Testis (tissue), 3 donors: Measurements from ENCODE around the gene LAPTM4A. TPM values are rescaled to one million over a fixed set of nuclear protein-coding genes. Genes with fewer than 3 reads are reported as not detected.

Experiments used
- DNase-seq: peaks from one replicate; pipeline ENCODE4 v3.0.0-alpha.2; 2019
- H3K27ac ChIP-seq, 2 donors: fragments of 200-600 bp; sonication (generic); one replicate each; pipeline ENCODE4 v1.5.1; 2019
- H3K27me3 ChIP-seq: fragments of 200-600 bp; sonication (generic); one replicate; pipeline ENCODE4 v1.5.1; 2019
- H3K36me3 ChIP-seq: fragments of 200-600 bp; sonication (generic); one replicate; pipeline ENCODE4 v1.5.1; 2017; ENCODE audit warnings: low read depth; ENCODE audit errors: missing control alignments
- H3K4me1 ChIP-seq: fragments of 200-600 bp; sonication (generic); one replicate; pipeline ENCODE4 v1.5.1; 2019
- H3K4me3 ChIP-seq, 2 donors: fragments of 200-600 bp; sonication (generic); one replicate each; pipeline ENCODE4 v1.5.1; 2017 to 2019
- H3K9me3 ChIP-seq: fragments of 200-600 bp; sonication (generic); one replicate; pipeline ENCODE4 v1.5.1; 2017
- CTCF ChIP-seq, 3 experiments: fragments of 450-650 bp in 2 of 3; fragments of 200-600 bp in 1 of 3; sonication (generic) in 1 of 3; IDR thresholded peaks; one replicate each; pipeline ENCODE4 v1.5.1; 2016 to 2019; ENCODE audit warnings: antibody characterized with exemption in 3 of 3, mild to moderate bottlenecking in 2 of 3, moderate library complexity in 1 of 3
- POLR2A ChIP-seq: fragments of 450-650 bp; IDR thresholded peaks from one replicate; pipeline ENCODE4 v1.6.1; 2017; ENCODE audit warnings: antibody characterized with exemption, mild to moderate bottlenecking, moderate library complexity
- WGBS, 2 donors: methylation state at CpG; one replicate each; pipeline ENCODE4 v1.1.5; 2018; 5-methylcytosine and 5-hydroxymethylcytosine counted together
- intact Hi-C: fragments of 100-400 bp; cut with DNase I; formaldehyde crosslinking; loops from one replicate; pipeline ENCODE4 v1.15.1; 2023; ENCODE audit warnings: low total_unique reads
- polyA plus RNA-seq: library from polyadenylated mRNA; stranded (reverse); fragments of 350-450 nt; fragmentation: Illumina TruSeq; extraction: RNeasy Lipid Tissue Mini Kit (QIAGEN cat#74804); gene quantifications from one replicate; pipeline ENCODE4 v1.2.3, GENCODE V29; 2014; ENCODE audit warnings: low read depth, low replicate concordance; ENCODE audit not compliant: insufficient read depth
- total RNA-seq, 2 donors: library from RNA; depleted of rRNA; stranded (reverse); fragments of >200 nt; gene quantifications; one replicate each; pipeline ENCODE4 v1.2.3, GENCODE V29; 2016

The LAPTM4A gene
- total and polyA plus RNA-seq, 3 donors from 2014 or later: 331 to 712 (median 431) TPM

GRCh38 chr2:20023688-20024087, 27.7 kb downstream of the LAPTM4A start:
- 71 to 76% methylated on average over 4 of the region's 4 CpGs for WGBS, 2 donors
- Histone ChIP-seq H3K27ac (no peak overlapping the region), H3K27me3 (no peaks in the 10 kb centered on the region), H3K36me3 (no peaks in the 10 kb centered on the region), H3K4me3 (no peak overlapping the region), H3K4me1 (no peaks in the 10 kb centered on the region), H3K9me3 (no peaks in the 10 kb centered on the region)
- intact Hi-C loops: no loop called here
- no peak for TF ChIP-seq CTCF (IDR thresholded peaks at IDR 0.05)
- TF ChIP-seq POLR2A: no peak
- DNase-seq: no peak

GRCh38 chr2:20021405-20022009, 29.9 kb downstream of the LAPTM4A start:
- no peaks in the 10 kb centered on the region for H3K27me3 ChIP-seq
- 79 to 97% methylated on average over 3 of the region's 3 CpGs for WGBS, 2 donors
- H3K27ac ChIP-seq: no peak overlapping the region

GRCh38 chr2:20019747-20020146, 31.7 kb downstream of the LAPTM4A start:
- H3K27me3 ChIP-seq: no peaks in the 10 kb centered on the region
- H3K9me3 ChIP-seq: no peaks in the 10 kb centered on the region
- no peak overlapping the region for H3K27ac ChIP-seq
- H3K4me1 ChIP-seq: no peaks in the 10 kb centered on the region
- DNase-seq: no peak
- 92% methylated on average over 4 of the region's 4 CpGs for WGBS, 2 donors
- no peaks in the 10 kb centered on the region for H3K36me3 ChIP-seq
- no peak overlapping the region for H3K4me3 ChIP-seq
- intact Hi-C loops: no loop called here
- TF ChIP-seq CTCF (IDR thresholded peaks at IDR 0.05): no peak
- TF ChIP-seq POLR2A: no peak

More at GRCh38 chr2:20021405-20022009, 29.9 kb downstream of the LAPTM4A start:
- intact Hi-C loops: no loop called here
- Histone ChIP-seq H3K36me3 (no peaks in the 10 kb centered on the region), H3K4me3 (no peak overlapping the region), H3K4me1 (no peaks in the 10 kb centered on the region), H3K9me3 (no peaks in the 10 kb centered on the region)
- TF ChIP-seq CTCF (IDR thresholded peaks at IDR 0.05) (no peak), POLR2A (no peak)
- DNase-seq: no peak

- 87 to 93% methylated on average over 2 of the region's 2 CpGs for WGBS, 2 donors
- intact Hi-C loops: no loop called here
- H3K9me3 ChIP-seq: no peaks in the 10 kb centered on the region
- no peaks in the 10 kb centered on the region for H3K27me3 ChIP-seq
- no peaks in the 10 kb centered on the region for H3K36me3 ChIP-seq
- DNase-seq: no peak
- no peaks in the 10 kb centered on the region for H3K4me1 ChIP-seq
- H3K4me3 ChIP-seq: no peak overlapping the region
- TF ChIP-seq CTCF (IDR thresholded peaks at IDR 0.05) (no peak), POLR2A (no peak)
- H3K27ac ChIP-seq: no peak overlapping the region
Observed at GRCh38 chr2:20018601-20019152, 32.8 kb downstream of the LAPTM4A start.

GRCh38 chr2:20016346-20016745, 35.1 kb downstream of the LAPTM4A start:
- no peak overlapping the region for H3K4me3 ChIP-seq
- H3K36me3 ChIP-seq: no peaks in the 10 kb centered on the region
- TF ChIP-seq POLR2A: no peak
- peak in 1 of 3 experiments; percentile 19 for TF ChIP-seq CTCF (IDR thresholded peaks at IDR 0.05)
- H3K27ac ChIP-seq: no peak overlapping the region
- intact Hi-C loops: no loop called here
- no peaks in the 10 kb centered on the region for H3K9me3 ChIP-seq
- H3K4me1 ChIP-seq: no peaks in the 10 kb centered on the region
- DNase-seq: no peak
- H3K27me3 ChIP-seq: no peaks in the 10 kb centered on the region
